ENCODE results near the gene NEK2. TPM values are rescaled to one million over a fixed set of nuclear protein-coding genes. Genes with fewer than 3 reads are reported as not detected.
"Not testable (repeated sequence)": the region's sequence is repeated elsewhere in the genome, so short reads cannot be mapped to it uniquely, and the experiment has no call there.

NEK2 gene
- total RNA-seq, 1 experiment from 2014 or later: 44.5 TPM

DNA sequence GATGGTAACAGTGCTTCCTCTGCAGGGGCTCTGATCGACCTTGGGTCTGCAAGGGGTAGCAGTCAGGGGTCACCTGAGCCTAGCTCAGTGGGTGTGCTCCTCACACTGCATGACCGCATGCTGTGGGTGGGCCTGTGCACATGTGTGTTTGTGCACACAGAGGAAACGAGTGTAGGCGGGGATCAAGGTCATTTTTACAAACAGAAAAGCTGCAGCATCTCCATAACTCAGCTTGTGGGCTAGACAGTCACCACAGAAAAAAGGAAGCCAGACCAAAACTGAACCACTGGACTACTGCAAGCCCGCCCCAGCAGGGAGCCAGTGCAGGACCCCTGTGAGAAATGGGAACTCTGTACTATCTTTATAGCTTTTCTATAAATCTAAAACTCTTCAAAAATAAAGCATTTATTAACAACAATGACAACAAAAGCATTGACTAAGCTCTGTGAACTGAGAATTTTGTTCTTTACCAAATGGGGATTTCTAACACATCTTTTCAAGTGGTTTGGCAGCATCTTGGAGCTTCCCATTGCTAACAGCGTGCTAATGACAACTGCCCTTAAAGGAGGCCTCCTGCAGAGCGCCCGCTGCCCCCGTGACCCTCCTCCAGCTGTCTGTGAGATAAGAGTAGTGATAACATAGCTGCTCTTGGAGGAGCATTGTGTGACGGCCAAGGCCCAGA lies 19.9 kb upstream of the NEK2 start:
- no peaks in the 10 kb centered on the region for H3K36me3 Mint-ChIP-seq (ENCODE audit: insufficient read depth, unreplicated experiment)
- no peak for DNase-seq (ENCODE audit: unreplicated experiment)
- intact Hi-C loops (cut with micrococcal nuclease): loop anchor here (5.0 kb wide), 1 partner anchor 762 kb away; no protein-coding TSS in a partner anchor
- BruUV-seq (replicated peaks): no TSS peak
- TF ChIP-seq, protein P1, sequence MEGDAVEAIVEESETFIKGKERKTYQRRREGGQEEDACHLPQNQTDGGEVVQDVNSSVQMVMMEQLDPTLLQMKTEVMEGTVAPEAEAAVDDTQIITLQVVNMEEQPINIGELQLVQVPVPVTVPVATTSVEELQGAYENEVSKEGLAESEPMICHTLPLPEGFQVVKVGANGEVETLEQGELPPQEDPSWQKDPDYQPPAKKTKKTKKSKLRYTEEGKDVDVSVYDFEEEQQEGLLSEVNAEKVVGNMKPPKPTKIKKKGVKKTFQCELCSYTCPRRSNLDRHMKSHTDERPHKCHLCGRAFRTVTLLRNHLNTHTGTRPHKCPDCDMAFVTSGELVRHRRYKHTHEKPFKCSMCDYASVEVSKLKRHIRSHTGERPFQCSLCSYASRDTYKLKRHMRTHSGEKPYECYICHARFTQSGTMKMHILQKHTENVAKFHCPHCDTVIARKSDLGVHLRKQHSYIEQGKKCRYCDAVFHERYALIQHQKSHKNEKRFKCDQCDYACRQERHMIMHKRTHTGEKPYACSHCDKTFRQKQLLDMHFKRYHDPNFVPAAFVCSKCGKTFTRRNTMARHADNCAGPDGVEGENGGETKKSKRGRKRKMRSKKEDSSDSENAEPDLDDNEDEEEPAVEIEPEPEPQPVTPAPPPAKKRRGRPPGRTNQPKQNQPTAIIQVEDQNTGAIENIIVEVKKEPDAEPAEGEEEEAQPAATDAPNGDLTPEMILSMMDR (IDR thresholded peaks at IDR 0.05; ENCODE audit: unreplicated experiment): no peak
- H3K27me3 Mint-ChIP-seq (ENCODE audit: insufficient read depth, unreplicated experiment): no peaks in the 10 kb centered on the region
- CTCF ChIA-PET: interaction anchor here (0.5 to 6.2 kb wide), 15 partner anchors 15 to 761 kb away, joined by 3 to 116 read pairs (median 4); partner anchors contain the start of genes DTL and INTS7
- H3K9me3 Mint-ChIP-seq (ENCODE audit: unreplicated experiment): no peaks in the 10 kb centered on the region
- no peak overlapping the region for H3K4me3 Mint-ChIP-seq (ENCODE audit: unreplicated experiment)
- H3K4me1 Mint-ChIP-seq (ENCODE audit: insufficient read depth, unreplicated experiment): no peaks in the 10 kb centered on the region
- no peak overlapping the region for H3K27ac Mint-ChIP-seq (ENCODE audit: low read depth, unreplicated experiment)
- POLR2A ChIA-PET: interaction anchor here (0.5 to 0.7 kb wide), 3 partner anchors 49 to 117 kb away, joined by 3 to 4 read pairs (median 3); partner anchors contain the start of gene SLC30A1

DNA sequence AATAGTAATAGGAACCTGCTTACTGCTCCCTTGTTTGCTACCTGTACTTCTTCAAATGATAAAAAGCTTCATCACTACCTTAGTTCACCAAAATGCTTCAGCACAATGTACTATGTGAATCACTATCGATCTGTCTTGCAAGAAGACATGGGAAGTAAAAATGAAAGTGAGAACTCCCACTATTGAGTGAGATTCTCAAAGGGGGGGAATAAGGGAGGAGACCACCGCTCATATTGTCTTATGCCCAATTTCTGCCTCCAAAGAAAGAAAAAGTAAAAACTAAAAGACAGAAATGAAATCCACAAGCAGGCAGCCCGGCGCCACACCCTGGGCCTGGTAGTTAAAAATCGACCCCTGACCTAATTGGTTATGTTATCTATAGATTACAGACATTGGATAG lies 18.5 kb upstream of the NEK2 start:
- CTCF ChIA-PET: interaction anchor here (0.7 to 6.2 kb wide), 6 partner anchors 13 to 342 kb away, joined by 3 to 61 read pairs (median 4); partner anchors contain the start of genes DTL and INTS7
- BruUV-seq (replicated peaks); H3K4me3 Mint-ChIP-seq (ENCODE audit: unreplicated experiment): not testable (repeated sequence)

DNA sequence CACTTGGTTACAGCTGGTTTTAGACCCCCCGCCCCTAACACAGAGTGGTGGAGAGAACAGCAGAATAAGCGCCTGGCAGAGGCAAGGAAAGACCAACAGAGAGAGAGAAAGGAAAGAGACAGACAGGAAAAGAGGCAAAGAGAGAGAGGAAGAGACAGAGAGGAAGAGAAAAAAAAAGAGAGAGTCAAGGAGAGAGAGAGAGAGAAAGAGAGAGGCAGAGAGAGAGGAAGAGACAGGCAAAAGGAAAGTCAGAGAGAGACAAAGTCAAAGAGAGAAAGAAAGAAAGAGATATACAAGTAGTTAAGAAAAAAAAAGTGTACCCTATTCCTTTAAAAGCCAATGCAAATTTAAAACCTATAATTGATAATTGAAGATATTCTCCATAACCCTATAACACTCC lies 13.0 kb upstream of the NEK2 start:
- no peak overlapping the region for H3K27ac Mint-ChIP-seq (ENCODE audit: low read depth, unreplicated experiment)
- TF ChIP-seq, protein P1 (IDR thresholded peaks at IDR 0.05; ENCODE audit: unreplicated experiment): no peak
- ChIA-PET POLR2A (no interaction called here), CTCF (interaction anchor here (0.7 to 0.8 kb wide), 3 partner anchors 207 to 1425 kb away, joined by 3 to 4 read pairs (median 3); no protein-coding TSS in a partner anchor)
- DNase-seq (ENCODE audit: unreplicated experiment): no peak
- intact Hi-C loops (cut with micrococcal nuclease): no loop called here
- H3K27me3 Mint-ChIP-seq (ENCODE audit: insufficient read depth, unreplicated experiment): peaks cover 12% of the 10 kb centered on the region
- no peaks in the 10 kb centered on the region for H3K9me3 Mint-ChIP-seq (ENCODE audit: unreplicated experiment)
- no peaks in the 10 kb centered on the region for H3K4me1 Mint-ChIP-seq (ENCODE audit: insufficient read depth, unreplicated experiment)
- H3K4me3 Mint-ChIP-seq (ENCODE audit: unreplicated experiment): no peak overlapping the region
- H3K36me3 Mint-ChIP-seq (ENCODE audit: insufficient read depth, unreplicated experiment): no peaks in the 10 kb centered on the region
- BruUV-seq (replicated peaks): no TSS peak

More for the DNA sequence above, 18.5 kb upstream of the NEK2 start:
- intact Hi-C loops (cut with micrococcal nuclease); POLR2A ChIA-PET; H3K4me1 Mint-ChIP-seq (ENCODE audit: insufficient read depth, unreplicated experiment); DNase-seq (ENCODE audit: unreplicated experiment); H3K36me3 Mint-ChIP-seq (ENCODE audit: insufficient read depth, unreplicated experiment); H3K9me3 Mint-ChIP-seq (ENCODE audit: unreplicated experiment); H3K27ac Mint-ChIP-seq (ENCODE audit: low read depth, unreplicated experiment); H3K27me3 Mint-ChIP-seq (ENCODE audit: insufficient read depth, unreplicated experiment): not testable (repeated sequence)

DNA sequence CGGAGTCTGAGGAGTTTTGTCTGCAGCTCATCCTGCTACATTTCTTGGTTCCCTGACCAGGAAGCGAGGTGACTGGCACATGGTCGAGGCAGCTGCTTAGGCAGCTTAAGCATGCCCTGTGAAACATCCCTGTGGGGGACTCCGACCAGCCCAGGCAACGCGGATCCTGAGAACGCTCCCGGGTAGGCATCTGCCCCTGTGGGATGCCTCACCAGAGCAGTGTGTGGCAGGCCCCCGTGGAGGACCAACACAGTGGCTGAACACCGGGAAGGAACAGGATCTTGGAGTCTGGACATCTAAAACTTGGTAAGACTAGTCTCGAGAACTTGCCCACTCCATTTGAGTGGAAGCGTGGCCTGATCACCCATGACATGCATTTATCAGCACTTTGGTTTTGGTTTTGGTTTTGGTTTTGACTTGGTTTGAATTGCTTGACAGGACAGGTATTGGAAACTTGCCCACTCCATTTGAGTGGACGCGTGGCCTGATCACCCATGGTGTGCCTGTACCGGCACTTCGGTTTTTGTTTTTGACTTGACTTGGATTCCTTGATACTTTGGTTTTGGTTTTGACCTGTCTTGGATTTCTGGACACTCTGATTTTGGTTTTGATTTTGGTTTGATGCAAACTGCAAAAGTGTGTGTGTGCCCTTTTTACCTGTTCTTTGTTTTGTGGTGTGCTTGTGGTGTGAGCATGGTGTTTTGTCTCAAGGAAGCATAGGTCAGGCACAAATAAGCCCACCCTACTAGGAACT lies 12.2 kb upstream of the NEK2 start:
- Mint-ChIP-seq H3K27me3 (ENCODE audit: insufficient read depth, unreplicated experiment) (peaks cover 12% of the 10 kb centered on the region), H3K4me1 (ENCODE audit: insufficient read depth, unreplicated experiment) (no peaks in the 10 kb centered on the region), H3K27ac (ENCODE audit: low read depth, unreplicated experiment) (no peak overlapping the region), H3K36me3 (ENCODE audit: insufficient read depth, unreplicated experiment) (no peaks in the 10 kb centered on the region), H3K9me3 (ENCODE audit: unreplicated experiment) (no peaks in the 10 kb centered on the region), H3K4me3 (ENCODE audit: unreplicated experiment) (no peak overlapping the region)
- BruUV-seq (replicated peaks): no TSS peak
- POLR2A ChIA-PET: no interaction called here
- TF ChIP-seq, protein P1 (IDR thresholded peaks at IDR 0.05; ENCODE audit: unreplicated experiment): no peak
- intact Hi-C loops (cut with micrococcal nuclease): no loop called here
- DNase-seq (ENCODE audit: unreplicated experiment): no peak
- CTCF ChIA-PET: interaction anchor here (0.7 to 10.4 kb wide), 5 partner anchors 11 to 1424 kb away, joined by 3 to 174 read pairs (median 4); no protein-coding TSS in a partner anchor
